ENCODE data around the gene ELOVL5.

Gene ELOVL5

GRCh38 chr6:53327017-53327395, 21.7 kb downstream of the ELOVL5 start:
- H3K27me3 ChIP-seq (ENCODE audit: low read depth, low read length) = no peaks in the 10 kb centered on the region
- H3K27ac ChIP-seq (ENCODE audit: low read length) = no peak overlapping the region
- no peak overlapping the region for H2AFZ ChIP-seq (ENCODE audit: low read depth, low read length)
- H3K9ac ChIP-seq (ENCODE audit: low read length) = no peak overlapping the region
- peaks cover 7% of the 10 kb centered on the region for H3K4me1 ChIP-seq (ENCODE audit: low read length)
- peaks cover 91% of the 10 kb centered on the region for H3K79me2 ChIP-seq (ENCODE audit: low read length)
- peaks cover 7% of the 10 kb centered on the region for H3K36me3 ChIP-seq (replicated peaks; ENCODE audit: low read depth, low read length)
- 0 out of 2 replicates have a peak, but pooled peaks cover 4% of the 10 kb centered on the region for H3K9me3 ChIP-seq (ENCODE audit: insufficient read depth, low read length)
- H3K4me2 ChIP-seq (ENCODE audit: low read length) = no peak overlapping the region
- peaks cover 41% of the 10 kb centered on the region for H4K20me1 ChIP-seq (ENCODE audit: insufficient read depth, low read length)
- H3K4me3 ChIP-seq (ENCODE audit: low read length) = no peak overlapping the region
- TF ChIP-seq, protein P1, sequence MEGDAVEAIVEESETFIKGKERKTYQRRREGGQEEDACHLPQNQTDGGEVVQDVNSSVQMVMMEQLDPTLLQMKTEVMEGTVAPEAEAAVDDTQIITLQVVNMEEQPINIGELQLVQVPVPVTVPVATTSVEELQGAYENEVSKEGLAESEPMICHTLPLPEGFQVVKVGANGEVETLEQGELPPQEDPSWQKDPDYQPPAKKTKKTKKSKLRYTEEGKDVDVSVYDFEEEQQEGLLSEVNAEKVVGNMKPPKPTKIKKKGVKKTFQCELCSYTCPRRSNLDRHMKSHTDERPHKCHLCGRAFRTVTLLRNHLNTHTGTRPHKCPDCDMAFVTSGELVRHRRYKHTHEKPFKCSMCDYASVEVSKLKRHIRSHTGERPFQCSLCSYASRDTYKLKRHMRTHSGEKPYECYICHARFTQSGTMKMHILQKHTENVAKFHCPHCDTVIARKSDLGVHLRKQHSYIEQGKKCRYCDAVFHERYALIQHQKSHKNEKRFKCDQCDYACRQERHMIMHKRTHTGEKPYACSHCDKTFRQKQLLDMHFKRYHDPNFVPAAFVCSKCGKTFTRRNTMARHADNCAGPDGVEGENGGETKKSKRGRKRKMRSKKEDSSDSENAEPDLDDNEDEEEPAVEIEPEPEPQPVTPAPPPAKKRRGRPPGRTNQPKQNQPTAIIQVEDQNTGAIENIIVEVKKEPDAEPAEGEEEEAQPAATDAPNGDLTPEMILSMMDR (IDR thresholded peaks at IDR 0.05; ENCODE audit: low read depth, low read length) = no peak
- TF ChIP-seq EZH2phosphoT487 (IDR thresholded peaks at IDR 0.05; ENCODE audit: low read depth) = no peak

- Histone ChIP-seq H3K9ac (ENCODE audit: low read length) (no peak overlapping the region), H4K20me1 (ENCODE audit: insufficient read depth, low read length) (peaks cover 46% of the 10 kb centered on the region), H3K27ac (ENCODE audit: low read length) (no peak overlapping the region), H3K27me3 (ENCODE audit: low read depth, low read length) (no peaks in the 10 kb centered on the region), H3K9me3 (ENCODE audit: insufficient read depth, low read length) (no peaks in the 10 kb centered on the region), H2AFZ (ENCODE audit: low read depth, low read length) (no peak overlapping the region), H3K79me2 (ENCODE audit: low read length) (peaks cover 91% of the 10 kb centered on the region), H3K4me2 (ENCODE audit: low read length) (no peak overlapping the region), H3K4me1 (ENCODE audit: low read length) (peaks cover 7% of the 10 kb centered on the region), H3K4me3 (ENCODE audit: low read length) (no peak overlapping the region), H3K36me3 (replicated peaks; ENCODE audit: low read depth, low read length) (peaks cover 2% of the 10 kb centered on the region)
- TF ChIP-seq, protein P1 (IDR thresholded peaks at IDR 0.05; ENCODE audit: low read depth, low read length) = no peak
- no peak for TF ChIP-seq EZH2phosphoT487 (IDR thresholded peaks at IDR 0.05; ENCODE audit: low read depth)
Observed at GRCh38 chr6:53326372-53327016, 22.3 kb downstream of the ELOVL5 start.

- H3K27ac ChIP-seq (ENCODE audit: low read length) = no peak overlapping the region
- TF ChIP-seq EZH2phosphoT487 (IDR thresholded peaks at IDR 0.05; ENCODE audit: low read depth) = no peak
- TF ChIP-seq, protein P1 (IDR thresholded peaks at IDR 0.05; ENCODE audit: low read depth, low read length) = no peak
- H3K4me1 ChIP-seq (ENCODE audit: low read length) = peaks cover 7% of the 10 kb centered on the region
- no peaks in the 10 kb centered on the region for H3K9me3 ChIP-seq (ENCODE audit: insufficient read depth, low read length)
- no peaks in the 10 kb centered on the region for H3K27me3 ChIP-seq (ENCODE audit: low read depth, low read length)
- H2AFZ ChIP-seq (ENCODE audit: low read depth, low read length) = no peak overlapping the region
- H4K20me1 ChIP-seq (ENCODE audit: insufficient read depth, low read length) = peaks cover 53% of the 10 kb centered on the region
- peaks cover 92% of the 10 kb centered on the region for H3K79me2 ChIP-seq (ENCODE audit: low read length)
- H3K4me3 ChIP-seq (ENCODE audit: low read length) = no peak overlapping the region
- H3K9ac ChIP-seq (ENCODE audit: low read length) = no peak overlapping the region
- no peaks in the 10 kb centered on the region for H3K36me3 ChIP-seq (replicated peaks; ENCODE audit: low read depth, low read length)
- H3K4me2 ChIP-seq (ENCODE audit: low read length) = no peak overlapping the region
Observed at GRCh38 chr6:53325785-53326184, 23.0 kb downstream of the ELOVL5 start.

DNA sequence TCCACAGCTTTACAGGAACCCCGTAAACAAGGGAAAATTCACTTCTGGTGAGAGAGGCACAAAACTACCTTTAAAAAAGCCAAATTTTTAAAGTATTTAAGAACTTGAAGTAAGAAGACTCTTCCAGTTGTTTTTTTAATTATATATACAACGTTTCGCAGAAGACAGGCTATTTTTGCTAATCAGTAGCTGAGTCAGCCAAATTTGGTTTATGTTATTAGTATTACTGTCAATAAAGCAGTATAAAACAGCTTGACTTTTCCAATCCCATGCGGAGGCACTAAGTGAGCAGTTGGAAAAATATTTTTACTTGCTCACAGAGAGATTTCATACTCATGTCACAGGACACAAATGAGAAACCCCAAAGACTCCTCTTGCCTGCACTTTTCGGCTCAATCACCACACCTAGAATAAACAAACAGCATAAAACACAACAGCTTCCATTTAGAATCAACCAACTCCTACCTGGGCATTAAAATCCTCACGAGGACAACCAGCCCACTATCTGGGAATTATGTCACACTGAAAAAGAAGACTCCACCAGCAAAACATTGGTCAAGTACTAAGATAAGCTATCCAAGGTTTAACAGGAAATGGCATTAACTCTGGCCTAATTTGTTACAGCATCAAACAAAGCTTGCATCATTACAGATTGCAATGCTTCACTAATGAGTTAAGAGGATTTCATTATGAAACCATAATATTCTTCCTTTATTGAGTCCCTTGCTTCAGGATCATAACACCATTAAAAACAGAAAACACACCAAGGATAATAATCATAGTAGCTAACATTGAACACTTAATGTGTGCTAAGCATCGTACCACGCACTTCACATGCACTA, 26.3 kb downstream of the ELOVL5 start:
- no peak overlapping the region for H3K9ac ChIP-seq (ENCODE audit: low read length)
- H3K9me3 ChIP-seq (ENCODE audit: insufficient read depth, low read length) = no peaks in the 10 kb centered on the region
- peaks cover 87% of the 10 kb centered on the region for H3K79me2 ChIP-seq (ENCODE audit: low read length)
- peaks cover 54% of the 10 kb centered on the region for H4K20me1 ChIP-seq (ENCODE audit: insufficient read depth, low read length)
- H3K36me3 ChIP-seq (replicated peaks; ENCODE audit: low read depth, low read length) = no peaks in the 10 kb centered on the region
- H3K4me2 ChIP-seq (ENCODE audit: low read length) = no peak overlapping the region
- H3K4me1 ChIP-seq (ENCODE audit: low read length) = peaks cover 7% of the 10 kb centered on the region
- H3K4me3 ChIP-seq (ENCODE audit: low read length) = no peak overlapping the region
- H3K27ac ChIP-seq (ENCODE audit: low read length) = no peak overlapping the region
- TF ChIP-seq, protein P1 (IDR thresholded peaks at IDR 0.05; ENCODE audit: low read depth, low read length) = no peak
- TF ChIP-seq EZH2phosphoT487 (IDR thresholded peaks at IDR 0.05; ENCODE audit: low read depth) = no peak
- no peaks in the 10 kb centered on the region for H3K27me3 ChIP-seq (ENCODE audit: low read depth, low read length)
- no peak overlapping the region for H2AFZ ChIP-seq (ENCODE audit: low read depth, low read length)

All from OCI-LY3 (cell line).